Purkinje cell (primary cell): Measurements from ENCODE around the gene GSK3A. TPM values are rescaled to one million over a fixed set of nuclear protein-coding genes. Genes with fewer than 3 reads are reported as not detected.

Experiments used
- polyA plus RNA-seq: library from polyadenylated mRNA; unstranded; fragments of >200 nt; fragmentation: Nextera tagmentation; gene quantifications from 2 replicates; pipeline ENCODE4 v1.2.1, GENCODE V29; 2014

The GSK3A gene
- polyA plus RNA-seq = 5.4 and 7.3 TPM in 2 replicates

GRCh38 chr19:42242512-42243409 lies at the start of gene GSK3A:
Gene GSK3A (minus strand): TSS chr19:42242602. CDS start chr19:42242465, 137 bp downstream.

DNA sequence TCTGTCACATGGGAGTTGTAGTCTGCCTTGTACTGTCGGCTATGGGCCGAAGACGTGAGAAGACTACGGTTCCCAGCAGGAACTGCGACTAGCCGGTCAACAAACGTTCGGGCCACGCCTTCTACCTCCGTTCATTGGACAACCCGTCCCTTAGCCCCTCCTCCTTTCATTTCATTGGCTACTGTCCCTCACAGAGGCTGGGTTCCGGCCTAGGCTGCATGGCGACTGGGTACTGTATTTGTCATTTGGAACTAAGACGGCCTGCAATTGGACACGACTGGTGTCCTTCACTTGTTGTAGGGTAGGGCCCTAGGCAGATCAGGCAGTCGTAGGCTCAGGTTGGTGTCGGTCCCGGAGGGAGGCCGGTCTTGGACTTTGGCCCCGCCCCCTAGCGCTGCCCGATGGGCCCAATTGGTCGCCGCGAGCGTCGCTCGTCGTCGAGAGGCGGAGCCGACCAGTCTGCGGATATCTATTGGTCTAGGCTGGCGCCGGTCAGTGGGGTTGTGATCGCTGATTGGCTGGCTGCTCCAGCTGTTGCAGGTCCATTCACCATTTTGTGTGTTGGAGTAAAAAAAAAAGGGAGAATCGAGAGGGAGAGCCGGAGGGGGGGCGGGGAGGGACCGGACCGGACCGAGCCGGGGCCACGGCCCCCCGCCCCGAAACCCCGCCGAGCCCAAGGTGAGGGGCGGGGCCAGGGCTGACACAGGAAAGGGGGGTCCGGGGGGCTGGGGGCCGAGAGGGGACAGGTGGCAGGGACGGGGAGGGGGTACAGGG lies 26.5 kb upstream of the GSK3A start, which contains the start of gene CIC:
TSS of gene CIC (plus strand) at position 549 of the 774 bp plus-strand sequence. CDS start 2,532 bp downstream, outside the sequence.

GRCh38 chr19:42254850-42255765 lies 12.7 kb upstream of the GSK3A start, which contains the start of gene ERF:
Gene ERF (minus strand): TSS chr19:42255128. CDS start chr19:42254999, 129 bp downstream.

GRCh38 chr19:42219812-42220750 lies 22.3 kb downstream of the GSK3A start, which contains the start of gene ZNF526:
Gene ZNF526 (plus strand): TSS chr19:42220312. CDS start chr19:42224404, 4,092 bp downstream.

GRCh38 chr19:42217520-42218437 lies 24.6 kb downstream of the GSK3A start, which contains the start of gene DEDD2:
Gene DEDD2 (minus strand): TSS chr19:42217677. CDS start chr19:42217007, 670 bp downstream.

Other genes starting within 250 kb of the GSK3A start
- 128 and 179 TPM in 2 replicates for gene ATP1A3, start 248.4 kb downstream of the GSK3A start, polyA plus RNA-seq
- 0.29 and 0.40 TPM in 2 replicates for gene GRIK5, start 172.4 kb downstream of the GSK3A start, polyA plus RNA-seq
- 1.5 and 1.8 TPM in 2 replicates for gene ZNF574, start 166.4 kb downstream of the GSK3A start, polyA plus RNA-seq
- 0.56 TPM in 1 of 2 replicates, not detected in the other for gene POU2F2, start 110.2 kb downstream of the GSK3A start, polyA plus RNA-seq
- 7.2 and 13.2 TPM in 2 replicates for gene DEDD2, start 24.9 kb downstream of the GSK3A start, polyA plus RNA-seq
- gene ZNF526, start 22.3 kb downstream of the GSK3A start, polyA plus RNA-seq = 0.23 and 0.84 TPM in 2 replicates
- gene ERF, start 12.5 kb upstream of the GSK3A start, polyA plus RNA-seq = not detected in 2 replicates
- 0.52 and 0.62 TPM in 2 replicates for gene CIC, start 26.6 kb upstream of the GSK3A start, polyA plus RNA-seq
- gene PRR19, start 59.5 kb upstream of the GSK3A start, polyA plus RNA-seq = not detected in 2 replicates
- gene PAFAH1B3, start 60.0 kb upstream of the GSK3A start, polyA plus RNA-seq = 18.3 and 25.0 TPM in 2 replicates
- gene TMEM145, start 70.7 kb upstream of the GSK3A start, polyA plus RNA-seq = 7.7 and 7.8 TPM in 2 replicates
- gene MEGF8, start 83.0 kb upstream of the GSK3A start, polyA plus RNA-seq = 1.2 and 2.8 TPM in 2 replicates
- gene CNFN, start 147.7 kb upstream of the GSK3A start, polyA plus RNA-seq = 10.5 and 29.7 TPM in 2 replicates
- not detected in 2 replicates for gene LIPE, start 184.8 kb upstream of the GSK3A start, polyA plus RNA-seq
- not detected in 2 replicates for gene CXCL17, start 200.3 kb upstream of the GSK3A start, polyA plus RNA-seq